KMS-11 (cell line): ENCODE data around the gene ZNF678.
"Not testable (repeated sequence)": the region's sequence is repeated elsewhere in the genome, so short reads cannot be mapped to it uniquely, and the experiment has no call there.

Experiments
- H2AFZ ChIP-seq: fragments of 200-600 bp; sonication (generic); 2 replicates; pipeline ENCODE4 v1.6.1; 2016; ENCODE audit warnings: antibody characterized with exemption, mixed run types, low read depth
- H3K27ac ChIP-seq: fragments of 200-600 bp; sonication (generic); 2 replicates; pipeline ENCODE4 v1.6.1; 2016; ENCODE audit warnings: mild to moderate bottlenecking, mixed run types
- H3K27me3 ChIP-seq: fragments of 200-600 bp; sonication (generic); 2 replicates; pipeline ENCODE4 v1.6.1; 2017; ENCODE audit warnings: mild to moderate bottlenecking, low read depth, mixed run types, moderate library complexity; ENCODE audit not compliant: insufficient read depth
- H3K36me3 ChIP-seq: fragments of 200-600 bp; sonication (generic); 2 replicates; pipeline ENCODE4 v1.6.1; 2017; ENCODE audit warnings: mild to moderate bottlenecking, mixed run types; ENCODE audit not compliant: insufficient read depth
- H3K4me1 ChIP-seq: fragments of 200-600 bp; sonication (generic); 2 replicates; pipeline ENCODE4 v1.6.1; 2016; ENCODE audit warnings: mild to moderate bottlenecking, low read depth, mixed run types; ENCODE audit not compliant: poor library complexity, severe bottlenecking
- H3K4me2 ChIP-seq: fragments of 200-600 bp; sonication (generic); 2 replicates; pipeline ENCODE4 v1.7.0; 2016; ENCODE audit warnings: mild to moderate bottlenecking, mixed run types
- H3K4me3 ChIP-seq: fragments of 200-600 bp; sonication (generic); IDR thresholded peaks from 2 replicates; pipeline ENCODE4 v1.6.1; 2017; ENCODE audit warnings: low read depth, low read length, mixed read lengths; ENCODE audit not compliant: insufficient read depth
- H3K79me2 ChIP-seq: fragments of 200-600 bp; sonication (generic); 2 replicates; pipeline ENCODE4 v1.6.1; 2016; ENCODE audit warnings: low read depth, mixed run types; ENCODE audit not compliant: insufficient read depth
- H3K9ac ChIP-seq: fragments of 200-600 bp; sonication (generic); 2 replicates; pipeline ENCODE4 v1.6.1; 2016; ENCODE audit warnings: mild to moderate bottlenecking, mixed run types
- H4K20me1 ChIP-seq: fragments of 200-600 bp; sonication (generic); 2 replicates; pipeline ENCODE4 v1.6.1; 2016; ENCODE audit warnings: mild to moderate bottlenecking, mixed run types; ENCODE audit not compliant: insufficient read depth
- CTCF ChIP-seq: fragments of 200-600 bp; sonication (generic); conservative IDR thresholded peaks from 2 replicates; pipeline ENCODE4 v1.6.1; 2017; ENCODE audit warnings: low read depth, mild to moderate bottlenecking, antibody characterized with exemption, low read length, moderate library complexity, mixed read lengths

Gene ZNF678

GRCh38 chr1:227603327-227603726 is 40.0 kb downstream of the ZNF678 start:
- H3K36me3 ChIP-seq = no peaks in the 10 kb centered on the region
- H4K20me1 ChIP-seq = no peaks in the 10 kb centered on the region

GRCh38 chr1:227604446-227604845 is 41.1 kb downstream of the ZNF678 start:
- Histone ChIP-seq H3K27ac (no peak overlapping the region), H3K36me3 (no peaks in the 10 kb centered on the region), H2AFZ (no peak overlapping the region), H3K27me3 (no peaks in the 10 kb centered on the region), H3K4me3 (no peak overlapping the region), H3K9ac (no peak overlapping the region), H4K20me1 (no peaks in the 10 kb centered on the region), H3K4me2 (no peak overlapping the region), H3K79me2 (no peaks in the 10 kb centered on the region), H3K4me1 (no peaks in the 10 kb centered on the region)
- TF ChIP-seq CTCF = no peak

More at GRCh38 chr1:227603327-227603726, 40.0 kb downstream of the ZNF678 start:
- Histone ChIP-seq H3K9ac (no peak overlapping the region), H3K4me3 (no peak overlapping the region), H2AFZ (no peak overlapping the region), H3K4me1 (no peaks in the 10 kb centered on the region), H3K79me2 (no peaks in the 10 kb centered on the region), H3K4me2 (no peak overlapping the region), H3K27me3 (no peaks in the 10 kb centered on the region), H3K27ac (no peak overlapping the region)
- TF ChIP-seq CTCF = no peak

- H3K9ac ChIP-seq, H2AFZ ChIP-seq, H3K4me2 ChIP-seq, H3K79me2 ChIP-seq, H4K20me1 ChIP-seq, H3K27me3 ChIP-seq, H3K36me3 ChIP-seq, H3K4me1 ChIP-seq, H3K27ac ChIP-seq, H3K4me3 ChIP-seq: not testable (repeated sequence)
These were observed 42.9 kb downstream of the ZNF678 start for GRCh38 chr1:227606271-227606670.

- no peaks in the 10 kb centered on the region for H3K27me3 ChIP-seq
These were observed 44.1 kb downstream of the ZNF678 start for GRCh38 chr1:227607336-227607898.

More at GRCh38 chr1:227607336-227607898, 44.1 kb downstream of the ZNF678 start:
- no peak overlapping the region for H3K27ac ChIP-seq
- no peak overlapping the region for H3K4me3 ChIP-seq
- H3K36me3 ChIP-seq = no peaks in the 10 kb centered on the region
- H3K9ac ChIP-seq = no peak overlapping the region
- H3K4me1 ChIP-seq = no peaks in the 10 kb centered on the region
- no peaks in the 10 kb centered on the region for H4K20me1 ChIP-seq
- no peaks in the 10 kb centered on the region for H3K79me2 ChIP-seq
- no peak overlapping the region for H3K4me2 ChIP-seq
- no peak for TF ChIP-seq CTCF
- no peak overlapping the region for H2AFZ ChIP-seq
